NCI-H2196 treated with DMSO at 0.1 percent for 48 hours (cell line): ENCODE data around the gene ANK3.

Source experiments
- DNase-seq: peaks from one replicate; lab custom pipeline; 2025; ENCODE audit not compliant: unreplicated experiment; lab: John Stamatoyannopoulos, UW

ANK3 gene

DNA sequence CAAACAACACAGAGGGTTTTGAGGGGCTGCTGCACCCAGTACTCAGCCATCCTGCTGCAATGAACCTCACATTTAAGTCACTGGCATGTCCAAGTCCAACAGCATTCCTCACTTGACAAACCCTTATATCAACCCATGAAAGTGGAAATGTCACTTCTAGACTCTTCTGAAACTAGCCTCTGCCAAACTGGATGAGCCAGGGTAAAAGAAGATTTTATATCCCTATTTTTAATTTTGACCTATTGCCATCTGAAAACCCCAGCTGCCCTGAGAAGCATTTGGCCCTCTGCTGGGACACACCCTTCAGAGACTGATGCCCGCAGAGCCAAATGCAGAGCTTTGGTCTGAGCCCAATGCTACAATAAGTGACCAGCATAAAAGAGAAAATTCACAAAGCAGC lies 201.1 kb downstream of the ANK3 start:
- no peak for DNase-seq

DNA sequence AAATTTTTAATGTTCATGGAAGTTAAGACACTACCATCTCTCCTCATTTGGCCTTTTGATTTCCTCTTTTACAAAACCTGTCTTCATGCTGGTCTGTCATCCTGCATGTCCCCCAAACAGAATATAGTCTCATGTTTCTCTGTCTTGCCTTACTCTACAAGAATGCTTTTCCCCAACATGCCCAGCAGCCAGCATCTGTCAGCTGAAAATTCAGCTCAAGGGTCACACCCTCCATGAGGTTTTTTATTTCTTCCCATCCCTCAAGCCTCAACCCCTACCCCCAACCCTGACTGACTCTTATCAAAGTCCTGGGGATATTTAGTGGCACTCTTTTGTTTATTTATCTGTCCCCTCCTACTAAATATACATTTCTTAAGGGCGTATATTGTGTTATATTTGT lies 202.0 kb downstream of the ANK3 start:
- no peak for DNase-seq

DNA sequence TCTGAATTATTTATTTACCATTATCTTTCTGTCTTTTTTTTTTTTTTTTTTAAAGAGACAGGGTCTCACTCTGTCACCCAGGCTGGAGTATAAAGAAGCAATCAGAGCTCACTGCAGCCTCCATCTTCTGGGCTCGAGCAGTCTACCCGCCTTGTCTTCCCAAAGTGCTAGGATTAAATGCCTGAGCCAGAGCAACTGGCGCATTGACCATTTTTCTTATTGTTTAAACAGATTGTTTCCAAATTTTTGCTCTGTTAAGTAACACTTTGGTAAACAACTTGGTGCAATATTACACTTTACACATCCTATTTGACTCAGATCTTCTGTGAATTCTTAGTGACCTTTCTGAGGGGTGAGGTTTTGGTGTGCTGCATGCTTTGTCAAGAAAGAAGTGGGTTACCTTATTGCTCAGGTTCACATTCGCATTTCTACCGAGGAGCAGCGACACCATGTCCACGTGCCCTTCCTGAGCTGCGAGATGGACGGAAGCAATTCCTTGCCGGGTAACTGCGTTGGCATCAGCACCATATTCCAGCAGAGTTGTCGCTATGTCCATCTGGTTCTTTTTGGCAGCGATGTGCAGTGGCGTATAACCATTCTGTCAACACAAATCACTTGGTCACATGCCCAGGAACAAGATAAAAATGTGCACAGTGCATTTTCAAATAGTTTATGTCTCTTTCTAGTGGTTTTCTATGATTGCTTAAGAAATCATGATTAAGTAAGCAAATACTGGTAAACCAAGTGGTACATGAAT lies 203.2 kb downstream of the ANK3 start:
- no peak for DNase-seq

DNA sequence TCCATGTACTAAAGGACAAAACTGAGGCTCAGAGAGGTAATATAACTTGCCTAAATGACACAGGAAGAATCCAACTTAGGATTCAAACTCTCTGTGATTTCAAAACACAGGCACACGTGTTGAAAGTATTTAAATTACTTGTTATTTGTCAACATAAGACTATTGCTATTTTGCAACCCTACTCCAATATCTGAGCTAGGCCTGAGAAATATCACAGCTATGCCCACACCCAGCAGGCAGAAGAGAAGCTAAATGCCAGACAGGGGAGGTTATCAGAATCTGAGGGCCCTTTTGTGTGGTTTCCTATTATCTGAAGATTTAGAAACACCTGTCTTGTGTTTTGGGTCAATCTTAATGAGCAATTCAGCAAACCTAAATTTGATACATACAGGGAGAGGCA lies 204.3 kb downstream of the ANK3 start:
- no peak for DNase-seq

DNA sequence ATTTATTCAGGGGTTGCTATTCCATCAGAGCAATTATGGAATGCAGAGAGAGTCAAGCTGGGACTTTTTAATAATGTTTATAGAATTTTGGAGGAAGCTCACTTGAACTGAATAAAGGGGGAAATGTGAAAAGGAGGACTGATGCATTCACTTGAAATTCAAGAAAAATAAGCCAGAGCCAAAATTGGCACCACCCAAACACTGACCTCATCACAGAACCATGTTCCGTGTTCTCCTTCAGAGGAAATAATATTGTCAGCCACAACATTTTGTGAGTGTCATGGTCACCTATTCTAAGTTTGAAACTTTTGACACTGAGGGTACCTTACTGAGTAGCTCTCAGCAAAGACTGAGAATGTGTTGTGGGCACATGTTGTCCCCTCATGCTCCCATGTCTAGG lies 207.0 kb downstream of the ANK3 start:
- DNase-seq, result no peak

DNA sequence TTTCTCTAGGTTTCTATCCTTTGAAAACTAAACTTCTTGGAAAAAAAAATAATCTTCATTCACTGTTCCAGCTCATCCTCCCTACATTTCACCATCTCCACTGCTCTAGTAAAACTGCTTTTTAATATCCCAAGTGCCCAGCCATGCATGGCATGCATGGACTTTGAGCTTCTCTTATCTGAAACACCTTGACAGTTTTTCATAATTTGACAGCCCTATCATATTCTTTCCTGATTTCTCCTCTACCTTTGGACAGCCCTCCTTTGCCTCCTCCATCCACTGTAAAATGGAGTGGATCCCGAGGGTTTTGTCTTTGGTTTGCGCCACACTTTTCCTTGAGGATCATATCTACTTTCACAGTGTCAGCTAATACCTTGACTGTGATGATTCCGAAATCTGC lies 212.8 kb downstream of the ANK3 start:
- no peak for DNase-seq

DNA sequence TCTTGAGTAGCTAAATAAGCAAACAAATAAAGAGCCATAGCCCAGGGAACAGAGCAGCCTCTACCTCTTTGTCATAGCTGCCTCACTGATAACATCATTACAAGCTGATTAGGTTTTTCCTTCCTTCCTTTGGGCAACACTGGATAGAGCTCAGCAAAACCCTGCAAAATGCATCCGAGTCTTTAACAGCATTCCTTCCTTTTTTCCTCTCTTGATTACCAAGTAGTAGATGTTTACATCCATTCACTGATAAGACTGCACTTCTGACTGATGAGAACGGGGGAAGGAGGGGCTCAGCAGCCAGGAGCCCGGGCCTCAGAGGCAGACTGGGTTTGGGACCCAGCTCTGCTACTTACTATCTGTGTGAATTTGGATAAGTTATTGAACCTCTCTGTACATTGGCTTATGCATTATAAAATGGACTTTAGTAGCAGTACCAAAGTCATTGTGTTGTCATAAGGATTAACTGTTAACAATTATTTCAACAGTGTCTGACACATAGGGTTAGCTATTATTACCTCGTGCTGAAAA lies 214.2 kb downstream of the ANK3 start:
- no peak for DNase-seq

DNA sequence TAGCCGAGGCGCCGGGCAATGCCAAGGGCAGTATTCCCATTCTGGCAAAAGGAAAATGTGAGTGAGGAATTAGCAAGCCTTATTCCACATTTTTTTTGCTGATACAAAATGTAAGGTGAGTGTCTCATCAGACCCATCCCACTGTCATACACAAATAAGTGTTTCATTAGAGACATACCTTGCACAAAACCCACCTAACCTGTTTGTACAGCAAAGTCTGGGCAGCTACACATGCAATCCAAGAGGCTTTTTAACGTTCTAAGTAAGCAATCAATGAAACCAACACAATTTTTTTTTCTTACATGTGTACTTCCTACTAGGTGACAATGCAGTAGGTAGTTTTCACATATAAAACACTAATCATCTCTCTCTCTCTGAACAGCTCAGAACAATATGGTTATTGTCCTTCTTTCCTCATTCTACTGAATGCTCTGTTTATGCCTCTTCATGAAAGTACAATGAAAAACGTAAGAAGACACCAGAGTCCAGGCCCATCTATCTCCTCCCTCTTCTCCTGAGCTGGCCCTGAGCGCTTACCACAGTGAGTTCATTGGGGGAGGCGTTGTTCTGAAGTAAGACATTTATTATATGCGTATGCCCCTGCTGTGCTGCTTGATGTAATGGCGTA lies 217.2 kb downstream of the ANK3 start:
- no peak for DNase-seq

DNA sequence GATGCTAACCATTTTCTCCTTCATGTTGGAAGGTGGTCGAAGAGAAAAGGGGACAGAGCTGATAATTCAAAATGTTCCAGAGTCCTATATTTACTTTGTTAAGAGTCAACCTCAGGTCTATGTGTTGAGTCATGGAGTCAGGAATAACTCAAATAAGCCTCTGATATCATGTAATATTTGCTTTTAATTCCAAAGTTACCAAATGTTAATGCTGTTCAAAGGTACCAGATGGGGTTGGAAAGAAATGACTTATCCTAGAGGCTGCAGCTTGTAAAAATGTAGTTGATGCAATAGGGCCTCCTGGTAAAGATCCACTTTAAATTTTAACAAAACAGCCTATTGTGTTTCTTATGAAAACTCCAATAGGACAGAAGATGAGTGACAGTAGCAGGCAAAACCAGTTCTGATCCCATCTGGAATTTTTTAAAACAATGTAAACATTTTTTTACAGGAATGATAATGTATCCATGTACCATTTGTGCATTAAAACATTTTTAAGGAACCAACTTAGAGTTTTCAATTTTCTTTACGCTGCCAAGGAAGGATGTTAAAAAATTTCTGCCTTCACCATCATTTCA lies 218.2 kb downstream of the ANK3 start:
- no peak for DNase-seq

DNA sequence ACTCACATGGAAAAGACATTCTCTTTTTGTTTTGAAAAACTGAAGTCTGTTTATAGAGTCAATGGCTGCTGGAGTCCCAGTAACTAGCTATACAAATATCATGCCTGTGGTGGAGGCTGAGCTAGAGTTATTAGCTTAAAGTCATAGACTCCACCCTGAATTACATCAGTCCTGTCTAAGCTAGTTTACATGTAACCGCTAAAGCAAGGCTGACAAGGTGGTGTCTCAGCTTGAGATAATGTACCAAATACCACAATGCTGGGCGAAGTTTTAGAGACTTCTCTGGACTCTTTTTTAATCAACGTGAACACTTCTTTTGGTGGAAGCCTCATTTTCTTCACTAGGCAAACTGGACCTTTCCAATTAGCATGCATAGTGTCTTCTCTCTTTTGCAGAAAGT lies 219.4 kb downstream of the ANK3 start:
- DNase-seq, result no peak

DNA sequence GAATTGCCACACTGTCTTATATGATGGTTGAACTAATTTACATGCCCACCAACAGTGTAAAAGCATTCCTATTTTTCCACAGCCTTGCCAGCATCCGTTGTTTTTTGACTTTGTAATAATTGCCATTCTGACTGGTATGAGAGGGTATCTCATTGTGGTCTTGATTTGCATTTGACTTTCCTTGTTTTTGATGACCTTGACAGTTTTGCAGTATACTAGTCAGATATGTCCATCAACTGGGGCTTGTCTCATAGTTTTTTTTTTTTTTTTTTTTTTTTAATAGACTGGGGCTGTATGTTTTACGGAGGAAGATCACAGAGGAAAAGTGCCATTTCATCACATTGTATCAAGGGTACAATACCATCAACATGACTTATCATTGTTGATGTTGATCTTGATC lies 220.6 kb downstream of the ANK3 start:
- DNase-seq, result no peak

DNA sequence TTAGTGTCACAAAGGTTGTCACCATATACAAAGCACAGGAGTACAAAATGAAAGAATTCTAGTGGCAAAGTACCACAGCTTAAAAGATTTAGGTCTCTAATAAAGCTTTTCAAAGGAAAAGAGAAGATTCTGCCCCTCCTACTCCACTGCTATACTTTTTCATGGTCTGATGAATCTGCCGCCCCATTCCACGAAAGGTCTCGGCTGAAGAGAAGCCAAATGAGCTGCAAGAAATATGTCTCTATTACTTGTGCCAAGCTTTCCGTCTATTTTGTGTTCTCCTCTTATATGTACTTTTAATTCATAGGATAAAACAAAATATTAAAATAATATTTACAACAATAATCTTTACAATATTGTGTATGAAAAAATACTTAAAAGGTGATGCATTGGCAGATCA lies 222.6 kb downstream of the ANK3 start:
- no peak for DNase-seq

DNA sequence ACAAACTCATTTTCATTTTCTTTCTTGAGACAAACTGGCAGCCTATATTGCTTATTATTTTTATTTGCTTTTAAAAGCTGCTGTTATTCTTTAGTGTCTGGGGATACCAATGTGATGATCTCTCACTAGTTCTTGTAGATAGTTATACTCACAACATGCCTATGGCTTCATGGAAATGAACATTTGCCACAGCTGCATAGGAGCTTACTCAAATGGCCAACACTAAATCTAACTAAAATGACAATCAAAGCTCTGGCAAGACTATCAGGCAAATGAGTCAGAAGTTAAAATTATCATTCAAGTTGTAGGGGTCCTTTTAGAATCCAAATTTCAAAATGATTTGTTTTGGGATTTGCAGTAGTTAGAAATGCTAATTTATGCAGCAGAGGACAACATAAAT lies 225.9 kb downstream of the ANK3 start:
- DNase-seq, result no peak

DNA sequence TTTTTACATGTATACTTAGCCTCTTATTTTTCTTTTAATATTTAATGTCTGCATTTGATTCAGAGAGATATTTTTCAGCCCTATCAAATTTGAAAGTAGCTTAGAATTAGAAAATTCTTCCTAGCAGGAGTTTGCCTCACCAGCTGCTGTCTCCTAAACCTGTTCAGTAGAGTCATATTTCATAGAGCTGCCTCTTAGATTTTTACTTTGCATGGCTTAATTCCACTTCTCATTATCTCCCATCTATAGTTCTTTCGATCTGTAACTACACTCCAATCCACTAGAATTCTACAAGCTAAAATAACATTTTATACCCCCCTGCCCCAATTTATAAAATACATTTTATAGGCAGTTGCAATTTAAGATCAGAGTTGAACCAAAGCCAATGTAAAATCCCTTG lies 227.0 kb downstream of the ANK3 start:
- DNase-seq, result no peak

DNA sequence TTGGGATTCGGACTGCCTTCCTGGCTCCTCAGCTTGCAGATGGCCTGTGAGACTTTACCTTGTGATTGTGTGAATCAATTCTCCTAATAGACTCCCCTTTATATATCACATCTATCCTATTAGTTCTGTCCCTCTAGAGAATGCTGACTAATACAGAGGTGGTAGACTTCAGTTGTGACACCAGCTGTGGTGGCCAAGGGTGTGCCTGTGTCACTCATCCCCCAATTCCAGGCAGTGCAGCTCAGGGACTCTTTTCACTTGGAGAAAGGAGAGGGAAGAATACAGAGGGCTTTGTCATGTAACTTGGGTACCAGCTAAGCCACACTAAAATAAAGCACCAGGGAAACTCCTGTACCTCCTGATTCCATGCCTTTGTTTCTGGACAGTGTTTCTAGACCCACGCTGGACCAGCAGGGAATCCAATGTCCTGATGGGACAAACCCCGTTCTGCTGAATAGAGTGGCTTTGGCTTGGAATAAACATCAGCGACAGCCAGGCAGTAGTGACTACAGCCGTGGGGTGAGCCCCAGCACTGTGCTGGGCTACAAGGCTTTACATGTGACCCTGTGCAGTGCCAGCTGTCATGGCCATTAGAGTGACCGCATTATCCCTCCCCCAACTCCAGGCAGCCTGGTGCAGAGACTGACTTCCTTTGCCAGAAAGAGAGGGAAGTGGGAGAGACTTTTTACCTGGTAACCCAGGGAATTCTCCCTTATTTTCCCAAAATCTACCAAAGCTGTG lies 233.6 kb downstream of the ANK3 start:
- no peak for DNase-seq

DNA sequence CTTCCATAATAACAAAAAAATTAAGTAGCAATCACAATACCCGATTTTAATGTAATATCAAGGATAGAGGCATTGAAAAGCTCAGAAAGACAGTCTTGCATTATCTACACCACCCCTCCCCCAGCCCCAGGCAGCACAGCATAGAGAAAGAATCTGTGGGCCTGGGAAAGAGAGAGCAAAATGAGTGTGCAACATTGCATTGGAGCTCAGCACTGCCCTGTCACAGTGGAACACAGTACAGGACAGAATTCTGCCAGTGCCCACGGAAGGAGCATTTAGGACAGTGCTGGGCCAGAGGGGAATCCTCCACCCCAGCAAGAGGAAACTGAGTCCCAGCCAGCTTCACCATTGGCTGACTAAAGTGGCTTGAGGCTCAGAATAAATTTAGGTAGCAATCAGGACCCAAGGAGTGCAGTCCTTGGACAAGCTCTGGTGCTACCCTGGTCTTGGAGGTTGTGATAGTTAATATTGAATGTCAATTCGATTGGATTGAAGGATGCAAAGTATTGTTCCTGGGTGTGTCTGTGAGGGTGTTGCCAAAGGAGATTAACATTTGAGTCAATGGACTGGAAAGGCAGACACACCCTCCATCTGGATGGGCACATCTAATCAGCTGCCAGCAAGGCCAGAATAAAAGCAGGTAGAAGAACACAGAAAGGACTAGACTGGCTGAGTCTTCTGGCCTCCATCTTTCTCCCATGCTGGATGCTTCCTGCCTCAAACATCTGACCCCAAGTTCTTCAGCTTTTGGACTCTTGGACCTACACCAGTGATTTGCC lies 234.4 kb downstream of the ANK3 start:
- no peak for DNase-seq

DNA sequence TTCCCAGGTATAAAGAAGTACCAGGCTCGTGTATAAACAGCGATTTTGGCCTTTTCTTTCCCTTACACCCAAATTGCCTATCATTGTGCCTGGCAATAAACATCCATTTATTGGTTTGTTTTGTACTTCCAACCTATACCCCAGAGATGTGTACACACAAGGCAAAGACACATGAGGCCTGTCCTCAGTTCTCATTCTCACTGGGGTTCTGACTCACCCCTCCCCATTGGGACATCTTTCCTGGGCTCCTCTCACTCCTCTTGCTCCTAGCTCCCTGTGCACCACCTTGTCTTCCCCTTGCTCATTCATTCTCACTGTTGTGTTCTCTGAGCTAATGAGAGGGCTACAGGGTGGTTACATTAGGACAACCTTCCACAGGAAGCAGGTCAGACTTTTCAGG lies 240.7 kb downstream of the ANK3 start:
- no peak for DNase-seq

DNA sequence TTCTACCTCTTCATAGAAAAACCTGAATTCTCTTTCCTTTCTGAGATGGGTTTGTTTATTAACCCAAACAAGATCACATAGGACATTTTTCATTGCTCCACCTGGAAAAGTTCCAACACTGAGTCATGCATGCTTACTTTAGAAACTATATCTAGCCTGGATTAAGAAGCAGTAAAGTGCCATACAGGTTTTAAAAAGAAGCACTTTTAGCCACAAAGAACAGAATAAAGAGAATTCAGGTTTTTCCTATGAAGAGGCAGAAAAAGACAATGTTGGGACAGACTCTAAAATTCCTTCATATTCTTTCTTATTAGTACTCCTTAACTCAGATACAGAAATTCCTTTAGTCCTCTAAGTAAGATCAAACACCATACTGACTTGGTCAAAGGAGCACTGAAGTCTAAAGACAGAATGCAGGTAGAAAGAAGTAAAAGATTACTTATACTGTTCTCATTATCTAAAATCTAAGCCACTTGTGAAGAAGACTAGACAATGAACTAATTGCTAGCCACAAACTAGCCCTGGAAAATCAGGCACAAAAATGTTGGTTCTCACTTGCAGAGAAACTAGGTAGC lies 241.3 kb downstream of the ANK3 start:
- no peak for DNase-seq

DNA sequence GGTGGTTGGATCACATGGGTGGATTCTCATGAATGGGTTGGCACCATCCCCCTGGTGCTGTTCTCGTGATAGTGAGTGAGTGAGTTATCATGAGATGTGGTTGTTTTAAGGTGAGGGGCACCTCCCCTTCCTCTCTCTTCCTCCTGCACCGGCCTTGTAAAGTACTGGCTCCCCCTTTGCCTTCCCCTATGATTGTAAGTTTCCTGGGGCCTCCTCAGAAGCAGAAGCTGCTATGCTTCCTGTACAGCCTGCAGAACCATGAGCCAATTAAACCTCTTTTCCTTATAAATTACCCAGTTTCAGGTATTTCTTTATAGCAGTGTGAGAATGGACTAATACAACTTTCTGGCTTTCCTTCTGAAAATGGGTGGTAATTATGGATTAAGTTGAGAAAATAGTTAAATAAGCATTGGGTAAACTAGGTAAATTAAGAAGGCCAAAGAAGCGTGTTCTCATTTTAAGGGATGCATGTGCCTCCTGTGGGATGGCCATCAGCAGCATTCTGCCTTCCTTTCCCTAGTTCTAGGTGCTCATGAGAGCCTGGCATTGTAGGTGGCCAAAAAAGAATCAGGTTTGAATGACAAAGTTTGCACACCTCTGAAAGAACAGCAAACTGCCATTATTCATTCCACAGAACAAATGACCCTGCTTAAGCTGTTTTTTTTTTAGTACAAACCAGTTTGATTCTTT lies 242.0 kb downstream of the ANK3 start:
- DNase-seq, result no peak

DNA sequence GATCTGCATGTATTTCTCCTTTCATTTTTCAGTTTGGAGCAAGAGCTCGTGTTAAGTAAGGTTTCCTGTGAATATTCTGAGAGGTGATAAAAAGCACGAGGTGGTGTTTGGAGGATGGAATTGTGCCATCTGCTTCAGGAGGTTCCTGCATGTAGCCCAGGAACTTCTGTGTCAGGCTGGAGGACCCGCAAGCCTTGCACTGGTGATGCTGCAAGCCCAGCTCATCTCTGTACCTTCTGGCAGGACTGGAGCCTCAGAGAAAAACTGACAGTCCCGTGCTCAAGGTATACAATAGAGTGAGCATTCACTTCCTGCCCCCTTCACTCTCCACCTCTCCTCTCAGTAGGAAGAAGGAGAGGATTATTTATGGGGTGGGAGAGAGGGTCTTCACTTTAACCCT lies 242.7 kb downstream of the ANK3 start:
- DNase-seq, result no peak
